ENCODE data around the gene PCLO.

DNA sequence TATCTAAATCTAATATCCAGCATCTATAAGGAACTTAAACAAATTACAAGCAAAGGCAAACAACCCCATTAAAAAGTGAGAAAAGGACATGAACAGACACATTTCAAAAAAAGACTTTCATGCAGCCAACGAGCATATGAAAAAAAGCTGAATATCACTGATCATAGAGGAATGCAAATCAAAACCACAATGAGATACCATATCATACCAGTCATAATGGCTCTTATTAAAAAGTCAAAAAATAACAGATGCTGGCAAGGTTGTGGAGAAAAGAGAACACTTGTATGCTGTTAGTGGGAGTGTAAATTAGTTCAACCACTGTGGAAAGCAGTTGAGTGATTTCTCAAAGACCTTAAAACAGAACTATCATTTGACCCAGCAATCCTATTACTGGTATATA lies 384.7 kb downstream of the PCLO start:
- TF ChIP-seq POLR2A (IDR thresholded peaks at IDR 0.05) = no peak
- TF ChIP-seq, protein P1, sequence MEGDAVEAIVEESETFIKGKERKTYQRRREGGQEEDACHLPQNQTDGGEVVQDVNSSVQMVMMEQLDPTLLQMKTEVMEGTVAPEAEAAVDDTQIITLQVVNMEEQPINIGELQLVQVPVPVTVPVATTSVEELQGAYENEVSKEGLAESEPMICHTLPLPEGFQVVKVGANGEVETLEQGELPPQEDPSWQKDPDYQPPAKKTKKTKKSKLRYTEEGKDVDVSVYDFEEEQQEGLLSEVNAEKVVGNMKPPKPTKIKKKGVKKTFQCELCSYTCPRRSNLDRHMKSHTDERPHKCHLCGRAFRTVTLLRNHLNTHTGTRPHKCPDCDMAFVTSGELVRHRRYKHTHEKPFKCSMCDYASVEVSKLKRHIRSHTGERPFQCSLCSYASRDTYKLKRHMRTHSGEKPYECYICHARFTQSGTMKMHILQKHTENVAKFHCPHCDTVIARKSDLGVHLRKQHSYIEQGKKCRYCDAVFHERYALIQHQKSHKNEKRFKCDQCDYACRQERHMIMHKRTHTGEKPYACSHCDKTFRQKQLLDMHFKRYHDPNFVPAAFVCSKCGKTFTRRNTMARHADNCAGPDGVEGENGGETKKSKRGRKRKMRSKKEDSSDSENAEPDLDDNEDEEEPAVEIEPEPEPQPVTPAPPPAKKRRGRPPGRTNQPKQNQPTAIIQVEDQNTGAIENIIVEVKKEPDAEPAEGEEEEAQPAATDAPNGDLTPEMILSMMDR (IDR thresholded peaks at IDR 0.05) = no peak
